Measurements from ENCODE around the gene MTA3.

Gene MTA3

GRCh38 chr2:42742740-42743658 lies 174.6 kb downstream of the MTA3 start:
- DNase-seq = no peak

GRCh38 chr2:42743659-42743990 lies 175.2 kb downstream of the MTA3 start:
- no peak for DNase-seq

GRCh38 chr2:42744545-42745082 lies 176.2 kb downstream of the MTA3 start:
- DNase-seq = no peak

GRCh38 chr2:42747422-42747821 lies 179.0 kb downstream of the MTA3 start:
- DNase-seq = no peak

- DNase-seq = no peak
Observed at GRCh38 chr2:42748840-42749239, 180.4 kb downstream of the MTA3 start.

GRCh38 chr2:42752314-42752713 lies 183.9 kb downstream of the MTA3 start:
- DNase-seq = peak; percentile 42

- no peak for DNase-seq
Observed at GRCh38 chr2:42752816-42753813, 184.7 kb downstream of the MTA3 start.

GRCh38 chr2:42754021-42754775 lies 185.8 kb downstream of the MTA3 start:
- peak; percentile 63 for DNase-seq

- DNase-seq = no peak
Observed at GRCh38 chr2:42754776-42755140, 186.3 kb downstream of the MTA3 start.

- DNase-seq = no peak
Observed at GRCh38 chr2:42755191-42755880, 186.9 kb downstream of the MTA3 start.

- no peak for DNase-seq
Observed at GRCh38 chr2:42756150-42756775, 187.8 kb downstream of the MTA3 start.

- no peak for DNase-seq
Observed at GRCh38 chr2:42756966-42757513, 188.6 kb downstream of the MTA3 start.

- DNase-seq = no peak
Observed at GRCh38 chr2:42757981-42758740, 189.7 kb downstream of the MTA3 start.

- no peak for DNase-seq
Observed at GRCh38 chr2:42758751-42759150, 190.3 kb downstream of the MTA3 start.

- DNase-seq = no peak
Observed at GRCh38 chr2:42761554-42761953, 193.1 kb downstream of the MTA3 start.

GRCh38 chr2:42762155-42762554 lies 193.7 kb downstream of the MTA3 start:
- no peak for DNase-seq

GRCh38 chr2:42762823-42763804 lies 194.7 kb downstream of the MTA3 start:
- DNase-seq = no peak

GRCh38 chr2:42764096-42764495 lies 195.7 kb downstream of the MTA3 start, which contains the start of gene OXER1:
TSS of gene OXER1 (minus strand) at chr2:42764135. CDS start at chr2:42764062, 73 bp downstream.
- DNase-seq = no peak

GRCh38 chr2:42764901-42765300 lies 196.5 kb downstream of the MTA3 start:
- DNase-seq = no peak
